ENCODE results near the gene ZBBX. TPM values are rescaled to one million over a fixed set of nuclear protein-coding genes. Genes with fewer than 3 reads are reported as not detected.
"Not testable (repeated sequence)": the region's sequence is repeated elsewhere in the genome, so short reads cannot be mapped to it uniquely, and the experiment has no call there.

The ZBBX gene, protein sequence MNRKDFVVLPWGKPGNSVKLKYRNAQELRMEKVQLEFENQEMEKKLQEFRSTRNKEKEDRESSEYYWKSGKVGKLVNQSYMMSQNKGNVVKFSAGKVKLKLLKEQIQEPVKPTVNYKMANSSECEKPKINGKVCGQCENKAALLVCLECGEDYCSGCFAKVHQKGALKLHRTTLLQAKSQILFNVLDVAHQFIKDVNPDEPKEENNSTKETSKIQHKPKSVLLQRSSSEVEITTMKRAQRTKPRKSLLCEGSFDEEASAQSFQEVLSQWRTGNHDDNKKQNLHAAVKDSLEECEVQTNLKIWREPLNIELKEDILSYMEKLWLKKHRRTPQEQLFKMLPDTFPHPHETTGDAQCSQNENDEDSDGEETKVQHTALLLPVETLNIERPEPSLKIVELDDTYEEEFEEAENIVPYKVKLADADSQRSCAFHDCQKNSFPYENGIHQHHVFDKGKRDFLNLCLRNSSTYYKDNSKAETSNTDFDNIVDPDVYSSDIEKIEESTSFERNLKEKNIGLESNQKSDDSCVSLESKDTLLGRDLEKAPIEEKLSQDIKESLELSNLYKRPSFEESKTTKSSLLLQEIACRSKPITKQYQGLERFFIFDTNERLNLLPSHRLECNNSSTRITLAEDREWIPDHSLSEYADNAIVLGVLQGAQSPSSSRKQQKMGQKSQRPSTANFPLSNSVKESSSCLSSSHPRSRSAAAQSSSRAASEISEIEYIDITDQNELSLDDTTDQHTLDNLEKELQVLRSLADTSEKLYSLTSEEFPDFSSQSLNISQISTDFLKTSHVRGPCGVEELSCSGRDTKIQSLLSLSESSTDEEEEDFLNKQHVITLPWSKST
- 0.31 TPM for total RNA-seq

DNA sequence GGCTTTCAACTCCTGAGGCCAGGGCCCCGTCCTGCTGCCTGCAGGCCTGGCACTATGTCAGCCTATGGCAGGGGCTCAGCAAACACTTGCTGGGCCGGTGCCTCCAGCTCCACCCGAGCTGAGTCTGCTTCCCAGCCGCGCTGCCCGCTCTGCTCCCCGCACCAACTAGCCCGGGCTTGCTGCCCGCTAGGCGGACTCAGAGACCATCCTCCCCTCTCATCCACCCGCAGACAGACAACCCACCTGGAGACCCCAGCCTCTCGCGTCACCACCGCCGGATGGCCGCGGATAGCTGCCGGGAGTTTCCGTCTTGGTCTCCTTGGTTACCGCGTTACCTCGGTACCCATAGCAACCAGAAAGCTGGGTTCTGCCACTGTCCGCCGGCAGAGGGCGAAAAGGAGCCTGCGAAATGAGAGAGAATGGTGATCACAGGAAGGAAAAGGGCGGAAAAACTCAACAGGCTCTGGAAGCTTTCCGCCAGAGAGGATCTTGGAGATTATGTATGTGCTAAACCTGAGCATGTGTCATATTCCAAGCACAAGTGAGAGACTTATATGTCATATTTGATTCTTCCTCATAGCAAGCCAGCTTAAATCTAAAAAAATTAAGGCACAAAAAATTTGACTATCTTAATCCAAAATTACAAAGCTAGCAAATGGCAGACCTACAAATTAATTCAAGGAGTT lies at the start of gene ZBBX:
TSS of gene ZBBX (minus strand) at position 294 of the 686 bp plus-strand sequence. CDS start 7,396 bp downstream, outside the sequence.
- ATAC-seq: peak; percentile 93
- intact Hi-C loops (cut with DNase I): no loop called here

DNA sequence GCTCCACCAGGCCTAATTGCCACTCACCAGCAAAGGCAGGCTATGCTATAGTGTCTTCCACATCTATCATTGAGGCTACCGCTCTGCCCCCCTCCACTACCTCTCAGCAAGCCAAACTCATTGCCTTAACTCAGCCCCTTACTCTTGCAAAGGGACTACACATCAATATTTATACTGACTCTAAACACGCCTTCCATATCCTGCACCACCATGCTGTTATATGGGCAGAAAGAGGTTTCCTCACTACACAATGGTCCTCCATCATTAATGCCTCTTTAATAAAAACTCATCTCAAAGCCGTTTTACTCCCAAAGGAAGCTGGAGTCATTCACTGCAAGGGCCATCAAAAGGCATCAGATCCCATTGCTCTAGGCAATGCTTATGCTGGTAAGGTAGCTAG lies 46.9 kb upstream of the ZBBX start:
- intact Hi-C loops (cut with DNase I); DNase-seq (ENCODE audit: low spot score); ATAC-seq: not testable (repeated sequence)

More for the DNA sequence above, at the start of gene ZBBX:
- peak; percentile 89 for DNase-seq (ENCODE audit: low spot score)

DNA sequence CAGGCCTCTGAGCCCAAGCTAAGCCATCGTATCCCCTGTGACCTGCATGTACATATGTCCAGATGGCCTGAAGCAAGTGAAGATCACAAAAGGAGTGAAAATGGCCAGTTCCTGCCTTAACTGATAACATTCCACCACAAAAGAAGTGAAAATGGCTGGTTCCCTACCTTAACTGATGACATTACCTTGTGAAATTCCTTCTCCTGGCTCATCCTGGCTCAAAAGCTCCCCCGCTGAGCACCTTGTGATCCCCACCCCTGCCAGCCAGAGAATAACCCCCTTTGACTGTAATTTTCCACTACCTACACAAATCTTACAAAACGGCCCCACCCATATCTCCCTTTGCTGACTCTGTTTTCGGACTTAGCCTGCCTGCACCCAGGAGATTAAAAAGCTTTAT lies 42.3 kb upstream of the ZBBX start:
- DNase-seq (ENCODE audit: low spot score); ATAC-seq; intact Hi-C loops (cut with DNase I): not testable (repeated sequence)

DNA sequence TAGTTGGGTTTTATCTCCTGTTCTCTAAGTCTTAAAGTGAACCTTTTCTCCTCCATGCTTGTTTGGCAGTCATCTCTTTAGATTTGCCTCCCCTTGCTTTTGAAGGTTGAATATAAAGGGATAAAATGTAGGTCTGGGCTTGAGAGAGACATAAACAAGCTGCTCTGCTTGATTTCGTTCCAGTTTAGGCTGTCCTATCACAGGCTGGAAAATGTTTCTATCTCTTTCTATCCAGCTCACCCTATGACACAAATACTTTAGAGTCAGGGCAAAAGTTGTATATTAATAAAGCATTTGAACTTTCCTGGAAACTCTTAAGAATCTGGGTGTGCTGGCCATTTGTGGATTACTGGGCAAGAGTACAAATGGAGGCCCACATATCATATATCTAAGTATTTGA lies 29.5 kb upstream of the ZBBX start:
- DNase-seq (ENCODE audit: low spot score): no peak
- no peak for ATAC-seq
- intact Hi-C loops (cut with DNase I): no loop called here

DNA sequence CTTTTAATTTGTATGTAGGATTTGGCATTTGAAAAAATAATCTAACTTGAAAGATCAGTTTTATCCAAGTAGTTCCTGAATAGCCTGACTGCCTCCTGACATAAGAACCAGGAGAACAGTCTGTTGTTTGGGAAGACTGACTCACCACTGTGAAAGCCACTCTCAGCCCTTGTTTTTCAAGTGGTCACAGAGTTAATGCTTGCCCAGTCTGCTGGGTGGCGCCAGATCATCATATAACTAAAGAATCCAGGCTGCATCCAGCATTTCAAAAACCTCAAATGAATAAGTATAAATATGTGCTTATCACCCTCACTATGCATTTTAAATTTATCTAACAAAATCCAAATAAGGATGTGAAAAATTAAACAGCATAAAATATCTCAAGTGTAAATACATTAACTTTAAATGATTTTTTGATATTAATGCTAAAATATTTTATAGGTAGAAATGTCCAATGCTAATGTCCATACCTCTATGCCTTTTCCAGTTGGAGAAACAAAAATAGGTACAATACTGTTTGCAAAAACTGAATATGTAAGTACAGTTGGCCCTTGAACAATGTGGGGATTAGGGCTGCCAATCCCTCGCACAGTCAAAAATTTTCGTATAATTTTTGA lies 26.9 kb upstream of the ZBBX start:
- ATAC-seq: no peak
- no peak for DNase-seq (ENCODE audit: low spot score)
- intact Hi-C loops (cut with DNase I): no loop called here

DNA sequence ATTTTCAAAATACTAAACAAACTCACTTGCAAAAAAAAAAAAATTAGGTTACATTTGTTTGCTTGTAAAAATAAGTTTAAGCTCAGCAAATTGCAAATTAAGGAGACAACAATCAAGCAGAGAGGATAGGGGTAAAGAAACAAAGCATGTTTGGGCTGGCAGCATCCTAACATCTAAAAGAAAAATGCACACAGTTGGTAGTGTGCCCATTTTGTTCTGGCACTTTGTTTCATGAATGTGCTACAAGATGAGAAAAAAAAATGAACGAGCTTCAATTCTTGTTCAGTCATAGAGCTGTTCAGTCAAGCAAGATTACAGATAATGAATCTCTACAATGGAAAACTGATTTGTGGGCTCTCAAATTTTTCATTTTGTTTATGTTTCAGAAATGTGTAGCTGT lies 17.7 kb upstream of the ZBBX start:
- intact Hi-C loops (cut with DNase I): no loop called here
- no peak for DNase-seq (ENCODE audit: low spot score)
- ATAC-seq: no peak

DNA sequence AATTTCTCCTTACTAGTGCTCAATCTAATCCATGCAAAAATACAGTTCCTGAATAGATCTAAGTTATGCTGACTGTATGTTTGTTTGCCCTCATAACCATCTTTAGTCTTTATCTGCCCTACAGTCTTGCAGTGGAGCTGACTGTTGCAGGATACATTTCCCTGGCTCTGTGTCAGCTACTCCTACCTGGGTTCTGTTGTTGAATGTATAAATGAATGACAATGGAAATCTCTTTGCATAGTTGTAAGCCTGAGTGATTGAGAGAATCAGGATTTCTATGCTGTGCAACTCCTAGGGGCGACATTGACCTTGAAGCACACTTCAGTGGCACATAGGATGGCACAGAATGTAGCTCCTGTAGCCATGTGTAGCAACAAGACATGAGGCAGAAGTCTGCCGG lies 16.0 kb upstream of the ZBBX start:
- intact Hi-C loops (cut with DNase I): no loop called here
- no peak for ATAC-seq
- DNase-seq (ENCODE audit: low spot score): no peak

DNA sequence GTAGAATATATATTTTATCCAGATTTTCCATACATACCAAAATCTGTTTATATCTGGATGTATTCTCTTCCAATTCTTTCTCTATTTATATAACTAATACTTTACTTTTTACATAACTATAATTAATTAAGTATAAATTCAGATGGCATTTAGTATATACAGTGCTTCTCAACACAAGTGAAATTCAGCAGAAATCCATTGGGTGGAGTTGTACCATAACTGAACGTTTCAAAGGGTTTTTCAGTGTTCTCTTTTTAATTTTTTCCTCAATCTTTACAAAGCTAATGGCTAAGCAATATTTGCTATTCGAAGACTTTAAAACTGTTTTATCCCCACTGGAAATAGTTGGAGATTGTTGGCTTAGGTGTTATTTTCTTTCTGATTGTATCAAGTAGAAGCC lies 13.9 kb upstream of the ZBBX start:
- ATAC-seq: no peak
- intact Hi-C loops (cut with DNase I): no loop called here
- DNase-seq (ENCODE audit: low spot score): no peak

DNA sequence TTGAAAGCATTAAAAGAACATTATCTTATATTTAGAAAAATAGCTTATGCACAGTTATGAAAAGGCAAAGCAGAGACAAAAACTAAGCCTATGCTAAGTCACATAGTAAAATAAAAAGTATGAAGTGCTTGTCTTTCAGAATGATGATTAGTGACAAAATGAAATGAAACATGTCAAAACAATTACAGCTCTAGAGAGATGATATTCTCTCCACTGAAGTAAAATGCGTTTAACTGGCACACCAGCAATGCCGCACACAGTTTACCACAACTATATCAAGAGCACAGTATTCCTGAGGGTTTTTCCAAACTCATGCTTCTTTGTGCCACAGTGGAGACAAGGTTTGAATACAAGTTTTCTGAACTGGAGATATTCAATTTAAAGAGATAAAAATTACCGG lies 2.1 kb upstream of the ZBBX start:
- ATAC-seq (no peak), DNase-seq (ENCODE audit: low spot score) (no peak)
- intact Hi-C loops (cut with DNase I): no loop called here

DNA sequence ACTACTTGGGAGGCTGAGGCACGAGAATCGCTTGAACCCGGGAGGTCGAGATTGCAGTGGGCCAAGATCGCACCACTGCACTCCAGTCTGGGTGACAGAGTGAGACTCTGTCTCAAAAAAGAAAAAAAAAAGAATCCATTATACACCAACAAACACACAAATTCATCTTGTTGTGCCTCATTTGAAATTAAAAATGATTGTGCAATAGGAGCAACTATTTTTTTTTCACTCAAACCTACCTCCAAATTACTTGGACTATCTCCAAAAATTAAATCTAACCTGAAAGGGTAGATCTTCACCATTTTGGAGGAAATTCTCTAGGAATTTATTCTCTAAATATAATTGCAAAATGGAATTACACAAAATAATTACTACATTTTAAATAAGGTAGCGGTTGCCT lies 4.6 kb downstream of the ZBBX start:
- no peak for DNase-seq (ENCODE audit: low spot score)
- no peak for ATAC-seq
- intact Hi-C loops (cut with DNase I): no loop called here

DNA sequence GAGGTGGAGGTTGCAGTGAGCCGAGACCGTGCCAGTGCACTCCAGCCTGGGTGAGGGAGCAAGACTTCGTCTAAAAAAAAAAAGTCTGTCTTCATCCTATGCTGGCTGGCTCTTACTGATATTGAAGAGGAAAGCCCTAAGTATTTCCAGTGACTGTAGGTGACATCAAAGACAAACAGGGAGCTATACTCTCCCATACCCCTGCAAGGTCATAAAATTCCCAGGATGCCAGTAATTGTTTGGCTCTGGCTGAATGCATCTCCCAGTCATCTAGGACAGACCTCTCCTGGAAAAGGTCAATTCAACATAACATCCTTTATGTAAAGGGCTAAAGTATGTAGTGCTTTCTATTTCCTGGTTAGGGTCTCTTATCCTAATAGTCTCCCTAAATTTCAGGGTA lies 8.0 kb downstream of the ZBBX start:
- intact Hi-C loops (cut with DNase I): no loop called here

DNA sequence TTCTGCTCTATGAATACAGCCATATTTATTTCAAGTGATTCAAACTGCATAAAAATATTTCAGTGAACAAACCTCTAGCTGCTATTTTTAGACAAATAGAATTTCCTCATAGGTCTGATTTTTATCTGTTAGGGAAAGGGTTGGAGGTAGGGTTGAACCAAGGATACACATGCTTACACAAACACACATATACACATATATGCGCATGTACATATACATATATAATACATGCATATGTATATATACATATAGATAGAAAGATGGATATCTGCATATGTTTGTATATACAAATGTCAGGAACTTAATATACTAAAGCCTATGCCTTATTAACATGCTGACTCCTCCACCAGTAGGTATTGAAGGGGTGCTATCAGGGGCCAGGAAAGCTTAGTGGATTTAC lies 18.1 kb downstream of the ZBBX start:
- intact Hi-C loops (cut with DNase I): no loop called here

More for the DNA sequence above, 8.0 kb downstream of the ZBBX start:
- ATAC-seq (no peak), DNase-seq (ENCODE audit: low spot score) (no peak)

DNA sequence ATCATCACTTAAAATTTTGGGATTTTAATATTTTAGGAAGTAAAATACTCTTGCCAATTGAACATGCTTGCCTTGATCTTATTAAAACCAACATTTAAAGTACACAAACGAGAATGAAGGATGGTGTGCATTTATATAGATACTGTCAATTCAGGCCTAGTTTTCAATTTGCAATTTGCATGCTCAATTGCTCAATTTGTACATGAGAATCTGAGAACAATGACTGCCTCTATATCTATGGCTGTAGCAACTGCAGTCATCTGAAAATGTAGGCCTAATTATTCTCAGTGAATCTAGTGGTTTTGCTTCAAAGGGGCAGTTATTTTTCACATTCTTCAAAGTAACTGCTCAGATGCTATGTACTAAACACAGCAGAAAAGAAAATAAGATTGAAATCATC lies 18.8 kb downstream of the ZBBX start:
- intact Hi-C loops (cut with DNase I): no loop called here
- DNase-seq (ENCODE audit: low spot score) (no peak), ATAC-seq (no peak)

More for the DNA sequence above, 18.1 kb downstream of the ZBBX start:
- DNase-seq (ENCODE audit: low spot score) (no peak), ATAC-seq (no peak)

DNA sequence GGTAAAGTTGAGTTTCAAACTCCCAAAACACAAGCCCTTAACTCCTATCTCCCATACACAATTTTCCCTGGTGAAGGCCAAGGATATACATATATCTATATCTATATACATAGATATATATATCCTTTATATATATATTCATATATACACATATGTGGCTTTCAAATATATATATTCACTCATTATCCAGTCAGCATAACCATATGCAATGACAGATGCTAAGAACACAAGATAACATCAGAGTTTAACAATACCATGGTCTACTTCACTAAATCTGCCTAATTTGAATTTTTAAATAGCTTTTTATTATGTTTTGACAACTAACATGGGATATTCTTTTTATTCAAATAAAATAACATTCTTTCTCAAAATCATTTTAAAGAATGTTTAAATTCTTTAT lies 24.7 kb downstream of the ZBBX start:
- no peak for ATAC-seq
- intact Hi-C loops (cut with DNase I): no loop called here

DNA sequence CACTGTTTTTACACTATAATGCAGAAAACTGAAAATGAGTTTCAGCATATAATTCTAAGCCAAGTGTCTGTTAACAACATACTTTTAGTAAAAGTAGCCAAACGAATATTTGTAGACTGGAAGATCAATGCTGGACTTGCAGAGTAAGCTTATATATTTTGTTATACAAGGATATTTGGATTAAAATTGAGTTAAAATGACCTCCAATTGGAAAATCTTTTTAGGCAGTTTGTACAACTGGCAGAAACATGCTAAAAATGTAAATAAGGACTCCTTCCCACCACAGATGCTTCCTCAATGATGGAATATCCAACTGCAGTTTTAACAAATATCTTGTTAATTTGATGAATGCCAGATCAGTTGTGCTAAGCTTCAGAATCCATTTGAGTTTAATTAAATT lies 25.3 kb downstream of the ZBBX start:
- no peak for ATAC-seq
- no peak for DNase-seq (ENCODE audit: low spot score)
- intact Hi-C loops (cut with DNase I): no loop called here

More for the DNA sequence above, 24.7 kb downstream of the ZBBX start:
- no peak for DNase-seq (ENCODE audit: low spot score)

DNA sequence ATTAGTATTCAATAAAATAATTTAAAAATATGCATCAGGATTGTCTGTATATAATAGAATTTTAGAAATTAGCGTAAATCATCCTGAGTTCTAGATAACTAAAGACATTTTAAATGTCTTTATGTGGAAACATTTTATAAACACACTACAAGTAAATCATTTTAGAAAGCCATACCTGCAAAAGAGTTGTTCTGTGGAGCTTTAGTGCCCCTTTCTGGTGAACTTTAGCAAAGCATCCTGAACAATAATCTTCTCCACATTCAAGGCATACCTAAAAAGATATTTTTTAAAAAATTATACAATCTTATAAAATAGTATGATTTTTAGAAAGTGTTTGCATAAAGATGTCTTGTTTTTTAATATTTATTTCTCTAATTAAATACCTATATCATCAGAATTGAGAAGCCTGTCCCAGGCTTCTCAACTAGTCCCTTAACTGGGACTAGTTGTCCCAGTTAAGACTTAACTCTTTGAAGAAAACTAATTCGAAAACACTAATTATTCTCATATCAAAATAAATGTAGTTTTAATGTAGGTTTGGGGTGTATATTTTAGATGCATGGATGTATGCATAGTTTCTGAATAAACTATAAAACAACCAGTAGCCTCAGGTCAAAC lies 29.7 kb downstream of the ZBBX start:
- intact Hi-C loops (cut with DNase I): no loop called here
- ATAC-seq (no peak), DNase-seq (ENCODE audit: low spot score) (no peak)

DNA sequence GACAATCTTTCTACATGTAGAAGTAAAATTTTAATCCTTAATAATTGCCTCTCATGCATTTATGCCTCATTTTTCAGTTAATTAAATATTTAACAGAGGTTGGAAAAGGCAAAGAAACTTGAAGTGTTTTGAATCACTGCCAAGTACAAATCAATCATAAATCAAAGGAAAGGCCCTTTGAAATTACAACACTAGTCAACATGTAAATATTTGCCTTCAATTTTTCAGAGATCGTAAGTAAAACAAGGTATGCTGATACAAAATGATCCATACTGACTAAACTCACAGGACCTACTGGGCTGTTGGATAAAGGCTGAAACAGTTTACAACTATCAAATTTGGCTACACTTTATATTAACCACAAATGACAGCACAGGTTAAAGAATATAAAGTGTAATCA lies 33.9 kb downstream of the ZBBX start:
- no peak for DNase-seq (ENCODE audit: low spot score)
- intact Hi-C loops (cut with DNase I): no loop called here
- no peak for ATAC-seq

DNA sequence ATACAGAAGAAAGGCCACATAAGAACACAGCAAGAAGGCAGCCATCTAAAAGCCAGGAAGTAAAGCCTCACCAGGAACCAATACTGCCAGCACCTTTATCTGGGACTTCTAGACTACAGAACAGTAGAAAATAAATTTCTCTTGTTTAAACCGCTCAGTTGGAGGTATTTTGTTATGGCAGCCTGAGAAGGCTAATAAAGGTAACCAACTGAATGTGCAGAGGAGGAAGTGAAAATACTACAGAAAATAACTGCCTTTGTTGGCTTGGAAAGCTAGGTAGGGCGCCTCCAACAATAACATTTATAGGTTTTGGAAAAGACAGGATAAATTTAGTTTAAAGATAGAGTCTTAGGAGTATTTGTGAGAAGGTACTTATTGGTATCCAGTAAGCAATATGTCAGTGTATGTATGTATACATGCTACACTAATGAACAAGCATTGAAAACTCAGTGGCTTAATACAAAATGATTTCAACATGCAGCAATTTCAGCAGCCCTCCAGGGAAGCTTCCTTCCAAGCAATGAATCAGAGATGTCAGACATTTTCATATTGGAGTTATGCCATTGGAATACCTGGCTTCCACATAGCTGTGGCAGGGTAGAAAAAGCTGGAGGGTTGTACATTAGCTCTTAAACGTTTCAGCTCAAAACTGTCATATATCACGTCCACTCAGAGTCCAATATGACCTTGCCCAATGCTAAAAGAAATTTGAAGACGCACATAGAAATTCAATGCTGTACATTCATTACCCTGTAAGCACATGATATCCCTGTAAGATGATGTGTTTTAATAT lies 48.9 kb downstream of the ZBBX start:
- intact Hi-C loops (cut with DNase I): no loop called here
- DNase-seq (ENCODE audit: low spot score) (no peak), ATAC-seq (no peak)

Data from sciatic nerve (tissue), 2 donors.